K562 (cell line): Measurements from ENCODE around the gene KCNC3. TPM values are rescaled to one million over a fixed set of nuclear protein-coding genes. Genes with fewer than 3 reads are reported as not detected.

Experiments used
- ATAC-seq: fragments of 200-7000 bp; cut with Tn5 transposase; 3 replicates; pipeline ENCODE4 v1.9.1; 2020; ENCODE audit warnings: moderate library complexity
- BruUV-seq: library from RNA; stranded (reverse); fragments of 400-500 nt; replicated peaks from 2 replicates; lab custom pipeline; 2021; lab: Mats Ljungman, UMichigan
- CTCF ChIA-PET: fragments of 300-600 bp; formaldehyde crosslinking; extraction: SDS; loops from one replicate; lab custom pipeline; 2021; ENCODE audit warnings: low intra/inter-chr PET ratio; lab: Yijun Ruan, JAX
- POLR2A ChIA-PET: fragments of 300-600, 350-650 bp; sonication (Branson Sonifier 250); formaldehyde crosslinking; extraction: SDS; loops from one replicate; lab custom pipeline; 2021; ENCODE audit warnings: antibody characterized with exemption, inconsistent platforms; lab: Yijun Ruan, JAX
- DNase-seq, 4 experiments: peaks; one replicate each; pipeline versions ENCODE4 v3.0.0 to v3.0.0-alpha.2; 2011 to 2018; ENCODE audit warnings: low spot score in 3 of 4, mixed read lengths in 3 of 4; ENCODE audit errors: extremely low read depth in 1 of 4
- FAIRE-seq: peaks from 2 replicates; lab custom pipeline; 2011; peaks lifted over from hg19 to GRCh38; lab: Jason Lieb, UNC
- H2AFZ ChIP-seq: 2 replicates; pipeline ENCODE4 v1.6.0; 2011; ENCODE audit warnings: low read depth, low read length, control low read depth, inconsistent platforms
- H3K27ac ChIP-seq: fragments of 200-600 bp; 3 replicates; pipeline ENCODE4 v1.8.0; 2011; ENCODE audit warnings: low read depth, mild to moderate bottlenecking, control low read depth, inconsistent platforms, low read length, moderate library complexity, mixed read lengths; ENCODE audit errors: extremely low read depth
- H3K27me3 ChIP-seq, 2 experiments: fragments of 300-600 bp in 1 of 2; 2 replicates in 1 of 2; 3 replicates in 1 of 2; pipeline versions ENCODE4 v1.6.0 to v1.8.0; 2011; ENCODE audit warnings: inconsistent platforms in 2 of 2, low read length in 2 of 2, mild to moderate bottlenecking in 1 of 2, mixed read lengths in 1 of 2, moderate library complexity in 1 of 2; ENCODE audit not compliant: control insufficient read depth in 2 of 2, insufficient read depth in 2 of 2
- H3K36me3 ChIP-seq: fragments of 300-600 bp; 3 replicates; pipeline ENCODE4 v1.8.0; 2011; ENCODE audit warnings: mild to moderate bottlenecking, low read length, inconsistent platforms; ENCODE audit not compliant: control insufficient read depth, insufficient read depth
- H3K4me1 ChIP-seq, 2 experiments: fragments of 200-600 bp in 1 of 2; replicated peaks in 1 of 2; 2 replicates in 1 of 2; 3 replicates in 1 of 2; pipeline versions ENCODE4 v1.5.1 to v1.8.0; 2011; ENCODE audit warnings: inconsistent platforms in 2 of 2, low read length in 2 of 2, mild to moderate bottlenecking in 1 of 2, mixed read lengths in 1 of 2, moderate library complexity in 1 of 2; ENCODE audit not compliant: control insufficient read depth in 2 of 2, insufficient read depth in 2 of 2
- H3K4me2 ChIP-seq: 2 replicates; pipeline ENCODE4 v1.6.1; 2011; ENCODE audit warnings: low read length, control low read depth, inconsistent platforms, mixed read lengths; ENCODE audit not compliant: insufficient read depth
- H3K4me3 ChIP-seq: fragments of 200-600 bp; sonication (generic), shearing (Covaris generic); 2 replicates; pipeline ENCODE4 v1.5.1; 2016; ENCODE audit warnings: control low read depth, inconsistent platforms
- H3K79me2 ChIP-seq: fragments of 200-600 bp; 3 replicates; pipeline ENCODE4 v1.8.0; 2011; ENCODE audit warnings: low read length, inconsistent platforms; ENCODE audit not compliant: control insufficient read depth, insufficient read depth
- H3K9ac ChIP-seq, 2 experiments: 2 replicates each; pipeline versions ENCODE4 v1.6.0 to v1.6.1; 2011; ENCODE audit warnings: low read depth in 2 of 2, low read length in 2 of 2, control low read depth in 1 of 2, inconsistent platforms in 1 of 2, mild to moderate bottlenecking in 1 of 2, mixed read lengths in 1 of 2; ENCODE audit not compliant: insufficient read depth in 1 of 2
- H3K9me1 ChIP-seq: one replicate; pipeline ENCODE4 v1.6.0; 2011; ENCODE audit warnings: inconsistent platforms, mild to moderate bottlenecking, low read length, moderate library complexity; ENCODE audit not compliant: control insufficient read depth, insufficient read depth
- H3K9me3 ChIP-seq: replicated peaks from 2 replicates; pipeline ENCODE4 v1.5.1; 2011; ENCODE audit warnings: low read depth, low read length, inconsistent platforms; ENCODE audit not compliant: control insufficient read depth, insufficient read depth
- H4K20me1 ChIP-seq: replicated peaks from 2 replicates; pipeline ENCODE4 v1.6.1; 2011; ENCODE audit warnings: low read length, inconsistent platforms, mixed read lengths; ENCODE audit not compliant: control insufficient read depth, insufficient read depth
- EGR1 ChIP-seq: fragments of 450-650 bp; conservative IDR thresholded peaks from 2 replicates; pipeline ENCODE4 v1.6.1; 2017; ENCODE audit warnings: mild to moderate bottlenecking
- IFI16 ChIP-seq: fragments of 250-450 bp; sonication (Bioruptor Pico); IDR thresholded peaks from 2 replicates; pipeline ENCODE4 v2.1.2; 2022; ENCODE audit warnings: mild to moderate bottlenecking, inconsistent platforms
- KDM5B ChIP-seq: fragments of 200-600 bp; sonication (generic); IDR thresholded peaks from 2 replicates; pipeline ENCODE4 v1.6.1; 2012; ENCODE audit warnings: low read depth, mild to moderate bottlenecking, moderate library complexity, low read length, control low read depth, inconsistent platforms; ENCODE audit not compliant: insufficient replicate concordance
- NR4A1 ChIP-seq, 2 experiments: fragments of 250-450 bp in 1 of 2; fragments of 450-650 bp in 1 of 2; sonication (Bioruptor Pico) in 1 of 2; IDR thresholded peaks; 2 replicates each; pipeline versions ENCODE4 v1.4.0 to v1.6.1; 2016 to 2020; ENCODE audit warnings: mild to moderate bottlenecking in 2 of 2, missing compliant biosample characterization in 1 of 2, missing genetic modification characterization in 1 of 2, moderate library complexity in 1 of 2
- PRDM10 ChIP-seq: fragments of 450-650 bp; IDR thresholded peaks from 2 replicates; pipeline ENCODE4 v1.6.1; 2018; ENCODE audit not compliant: partially characterized antibody
- TAF9B ChIP-seq: fragments of 450-650 bp; IDR thresholded peaks from 2 replicates; pipeline ENCODE4 v1.6.1; 2018; ENCODE audit warnings: mild to moderate bottlenecking; ENCODE audit not compliant: partially characterized antibody
- TARDBP ChIP-seq: fragments of 450-650 bp; IDR thresholded peaks from 2 replicates; pipeline ENCODE4 v1.6.1; 2016
- THRB ChIP-seq: fragments of 450-650 bp; formaldehyde crosslinking; conservative IDR thresholded peaks from 2 replicates; pipeline ENCODE4 v1.4.0; 2022; ENCODE audit warnings: mild to moderate bottlenecking, missing genetic modification characterization
- VEZF1 ChIP-seq: fragments of 200-800 bp; sonication (Bioruptor generic); IDR thresholded peaks from 2 replicates; pipeline ENCODE4 v1.6.1; 2017; ENCODE audit warnings: missing genetic modification characterization, missing compliant biosample characterization
- ZBTB7A ChIP-seq: IDR thresholded peaks from 2 replicates; pipeline ENCODE4 v1.6.1; 2011; ENCODE audit warnings: low read depth, mild to moderate bottlenecking, low read length, moderate library complexity, borderline replicate concordance; ENCODE audit not compliant: control insufficient read depth
- ZKSCAN1 ChIP-seq: fragments of 150-350 bp; IDR thresholded peaks from 2 replicates; pipeline ENCODE4 v1.6.1; 2016; ENCODE audit warnings: low read depth, low read length
- ZNF740 ChIP-seq, 3 experiments: fragments of 200-800 bp in 1 of 3; sonication (Bioruptor generic) in 1 of 3; sonication (generic) in 1 of 3; formaldehyde crosslinking in 1 of 3; IDR thresholded peaks; 2 replicates each; pipeline versions ENCODE4 v1.6.1 to v1.8.0; 2016 to 2022; ENCODE audit warnings: mild to moderate bottlenecking in 2 of 3, missing compliant biosample characterization in 2 of 3, missing genetic modification characterization in 2 of 3, missing genetic modification reagents in 1 of 3
- WGBS: fragments of 100-300 bp; shearing (Covaris generic); methylation state at CpG from one replicate; pipeline ENCODE4 v1.1.6; 2016; ENCODE audit warnings: low coverage, mixed read lengths; ENCODE audit not compliant: insufficient coverage; ENCODE audit errors: missing lambda C conversion rate; 5-methylcytosine and 5-hydroxymethylcytosine counted together
- in situ Hi-C: fragments of 300-500 bp; cut with MboI; formaldehyde crosslinking; loops from 4 replicates; pipeline ENCODE4 v1.15.0; 2018; ENCODE audit warnings: inconsistent platforms, mixed read lengths
- intact Hi-C: fragments of 100-400 bp; cut with micrococcal nuclease; formaldehyde crosslinking; loops from 2 replicates; pipeline ENCODE4 v1.14.2; 2022
- polyA plus RNA-seq, 8 experiments: library from polyadenylated mRNA; depleted of rRNA in 4 of 8; stranded (reverse) in 5 of 8; unstranded in 3 of 8; fragments of >200 nt; fragmentation: Nextera tagmentation in 2 of 8; fragmentation: Illumina TruSeq in 1 of 8; extraction: Ambion mirVana in 2 of 8; extraction: Trizol in 1 of 8; gene quantifications; 2 replicates each; pipeline versions ENCODE4 v1.2.1 to v1.2.3, GENCODE V29; 2011 to 2014; ENCODE audit warnings: inconsistent platforms in 1 of 8, missing spikeins in 1 of 8
- total RNA-seq, 7 experiments: library from RNA; depleted of rRNA in 6 of 7; stranded (reverse); fragments of >200 nt in 6 of 7; fragmentation: Illumina TruSeq in 2 of 7; extraction: Trizol in 2 of 7; gene quantifications; 2 replicates each; pipeline versions ENCODE4 v1.2.1 to v1.2.3, GENCODE V29; 2011 to 2021; ENCODE audit warnings: low replicate concordance in 1 of 7

The KCNC3 gene
- total and polyA plus RNA-seq, 9 of the 15 experiments (the other 6 are each of a cell fraction or from before 2014, with no cell fraction given): 0.03 to 26.2 (median 2.0) TPM

GRCh38 chr19:50377051-50377461 is 47.9 kb upstream of the KCNC3 start:
- H3K4me2 ChIP-seq: peak overlapping the region; percentile 86
- H3K9me3 ChIP-seq: no peaks in the 10 kb centered on the region

More at GRCh38 chr19:50377051-50377461, 47.9 kb upstream of the KCNC3 start:
- Histone ChIP-seq H3K36me3 (peaks cover 47% of the 10 kb centered on the region; the same call in 2 of the 3 replicates), H3K4me3 (peak overlapping the region; percentile 43), H3K79me2 (peaks cover 29% of the 10 kb centered on the region), H2AFZ (no peak overlapping the region), H3K9me1 (no peaks in the 10 kb centered on the region), H3K27me3 (no peaks in the 10 kb centered on the region), H4K20me1 (peaks cover 2% of the 10 kb centered on the region), H3K27ac (peak overlapping the region; percentile 77), H3K9ac (peak overlapping the region; percentile 57 to 69; a peak in 3 of 4 replicates), H3K4me1 (peaks cover 31 to 58% of the 10 kb centered on the region in 2 experiments)
- DNase-seq: peak; percentile 58 to 89 (median 68)
- ChIA-PET CTCF (no interaction called here), POLR2A (interaction anchor here (0.6 to 3.7 kb wide), 2 partner anchors 15 to 68 kb away, joined by 3 to 29 read pairs; no protein-coding TSS in a partner anchor)
- peak; percentile 78 for FAIRE-seq
- in situ Hi-C loops: no loop called here
- intact Hi-C loops: loop anchor here (5.0 kb wide), 1 partner anchor 280 kb away; no protein-coding TSS in a partner anchor
- no TSS peak for BruUV-seq
- WGBS: 2% methylated on average over 5 of the region's 7 CpGs
- peak; percentile 86; the same call in 1 of the 2 replicates for TF ChIP-seq THRB (CRISPR knock-in tag)
- peak; percentile 85; the same call in 1 of the 2 replicates for TF ChIP-seq ZKSCAN1
- no peak for TF ChIP-seq NR4A1 (CRISPR knock-in tag; IDR thresholded peaks at IDR 0.05)
- no peak for TF ChIP-seq NR4A1 (tag; IDR thresholded peaks at IDR 0.05)
- peak; percentile 40; the same call in 1 of the 2 replicates for TF ChIP-seq EGR1
- TF ChIP-seq IFI16 (CRISPR knock-in tag): no peak
- peak; percentile 10; the same call in 1 of the 2 replicates for TF ChIP-seq ZBTB7A
- peak; percentile 96 for TF ChIP-seq PRDM10
- TF ChIP-seq VEZF1 (CRISPR knock-in tag): 0 out of 2 replicates have a peak, but pooled peaks have one; percentile 26
- TF ChIP-seq TARDBP: no peak
- TF ChIP-seq ZNF740 (CRISPR knock-in tag; IDR thresholded peaks at IDR 0.05): peak; percentile 61; the same call in 1 of the 2 replicates
- TF ChIP-seq ZNF740 (tag; IDR thresholded peaks at IDR 0.05): no peak
- no peak for TF ChIP-seq KDM5B
- no peak for TF ChIP-seq TAF9B
- ATAC-seq: peak; percentile 67
